ENCODE results near the gene RAE1. TPM values are rescaled to one million over a fixed set of nuclear protein-coding genes. Genes with fewer than 3 reads are reported as not detected.
A peak's percentile ranks its signal among the peaks of the same experiment; 100 is the strongest.

Gene RAE1
- total RNA-seq, 1 experiment from 2014 or later, result 183 TPM

DNA sequence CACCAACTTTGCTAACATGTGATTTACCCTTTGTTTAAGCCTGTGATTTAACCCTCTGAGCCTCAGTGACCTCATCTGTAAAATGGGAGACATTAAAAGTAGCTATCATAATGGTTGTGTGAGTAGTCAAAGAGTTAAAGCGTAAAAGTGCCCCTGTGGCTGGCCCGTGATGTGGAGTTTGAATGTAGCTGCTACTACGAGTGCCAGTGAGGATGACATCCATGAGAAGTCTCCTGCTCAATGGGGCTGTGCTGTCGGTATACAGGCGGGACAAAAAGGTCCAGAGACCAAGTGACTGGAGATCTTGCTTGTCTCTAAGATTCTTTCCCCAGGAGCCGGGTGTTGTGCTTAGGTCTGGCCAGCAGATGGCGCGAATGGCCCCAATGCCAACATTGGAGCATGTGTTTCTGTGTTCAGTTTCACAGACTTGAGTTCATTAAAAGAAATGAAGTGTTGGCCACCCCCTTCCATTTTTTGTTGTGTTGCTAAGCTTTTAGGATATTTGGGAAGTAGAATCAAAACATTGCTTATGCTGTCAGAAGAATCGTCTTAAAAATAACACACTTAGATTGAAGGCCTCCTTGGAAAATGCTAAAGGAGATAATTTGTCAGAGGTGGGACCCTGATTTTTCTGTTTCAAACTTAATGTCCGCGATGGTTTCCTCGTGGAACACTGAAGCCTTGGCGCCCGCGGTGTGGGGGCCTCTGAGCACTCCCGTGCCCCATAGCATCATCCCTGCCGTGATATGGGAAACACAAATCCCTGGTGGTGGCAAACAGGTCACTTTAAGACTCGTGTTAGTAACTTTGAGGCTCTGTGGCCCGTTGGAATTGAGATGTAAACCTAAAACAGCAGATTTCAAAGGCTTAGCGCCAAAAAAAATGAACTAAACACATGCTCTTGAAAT lies 30.8 kb downstream of the RAE1 start:
- intact Hi-C loops (cut with micrococcal nuclease), result loop anchor here (1.0 to 5.0 kb wide), 2 partner anchors 113 to 210 kb away; no protein-coding TSS in a partner anchor
- peak; percentile 78 for ATAC-seq
- TF ChIP-seq, protein P1, sequence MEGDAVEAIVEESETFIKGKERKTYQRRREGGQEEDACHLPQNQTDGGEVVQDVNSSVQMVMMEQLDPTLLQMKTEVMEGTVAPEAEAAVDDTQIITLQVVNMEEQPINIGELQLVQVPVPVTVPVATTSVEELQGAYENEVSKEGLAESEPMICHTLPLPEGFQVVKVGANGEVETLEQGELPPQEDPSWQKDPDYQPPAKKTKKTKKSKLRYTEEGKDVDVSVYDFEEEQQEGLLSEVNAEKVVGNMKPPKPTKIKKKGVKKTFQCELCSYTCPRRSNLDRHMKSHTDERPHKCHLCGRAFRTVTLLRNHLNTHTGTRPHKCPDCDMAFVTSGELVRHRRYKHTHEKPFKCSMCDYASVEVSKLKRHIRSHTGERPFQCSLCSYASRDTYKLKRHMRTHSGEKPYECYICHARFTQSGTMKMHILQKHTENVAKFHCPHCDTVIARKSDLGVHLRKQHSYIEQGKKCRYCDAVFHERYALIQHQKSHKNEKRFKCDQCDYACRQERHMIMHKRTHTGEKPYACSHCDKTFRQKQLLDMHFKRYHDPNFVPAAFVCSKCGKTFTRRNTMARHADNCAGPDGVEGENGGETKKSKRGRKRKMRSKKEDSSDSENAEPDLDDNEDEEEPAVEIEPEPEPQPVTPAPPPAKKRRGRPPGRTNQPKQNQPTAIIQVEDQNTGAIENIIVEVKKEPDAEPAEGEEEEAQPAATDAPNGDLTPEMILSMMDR (conservative IDR thresholded peaks at IDR 0.05; ENCODE audit: low read depth, low read length), result peak; percentile 99
- no peak for TF ChIP-seq EZH2phosphoT487 (IDR thresholded peaks at IDR 0.05; ENCODE audit: borderline replicate concordance, low read length)
- H3K4me3 ChIP-seq (ENCODE audit: low read length), result no peak overlapping the region
- H3F3A ChIP-seq (ENCODE audit: low read length, unreplicated experiment), result no peaks in the 10 kb centered on the region
- H3K9me2 ChIP-seq (replicated peaks; ENCODE audit: low read length), result no peaks in the 10 kb centered on the region
- DNase-seq, result peak; percentile 95
- H2AFZ ChIP-seq (ENCODE audit: low read length), result no peak overlapping the region
- no peaks in the 10 kb centered on the region for H3K9me3 ChIP-seq (ENCODE audit: low read length)
- H3K27ac ChIP-seq (ENCODE audit: low read length), result no peak overlapping the region
- H3K9ac ChIP-seq (ENCODE audit: low read length), result no peak overlapping the region
- no peaks in the 10 kb centered on the region for H3K79me2 ChIP-seq (ENCODE audit: low read length)
- no TSS peak for BruUV-seq (replicated peaks)
- peaks cover 20% of the 10 kb centered on the region for H3K36me3 ChIP-seq (ENCODE audit: low read depth, low read length)
- ChIA-PET POLR2A (ENCODE audit: unreplicated experiment) (no interaction called here), CTCF (interaction anchor here (0.6 kb wide), 1 partner anchor 16 kb away, joined by 3 read pairs; no protein-coding TSS in a partner anchor)
- no peak overlapping the region for H3K4me2 ChIP-seq (ENCODE audit: low read length)
- no peaks in the 10 kb centered on the region for H3K27me3 ChIP-seq (ENCODE audit: low read length)
- no peaks in the 10 kb centered on the region for H3K4me1 ChIP-seq (ENCODE audit: insufficient read depth, low read length)
- no peaks in the 10 kb centered on the region for H4K20me1 ChIP-seq (ENCODE audit: low read length)

- no peak overlapping the region for H3K4me2 ChIP-seq (ENCODE audit: low read length)
- no peaks in the 10 kb centered on the region for H3F3A ChIP-seq (ENCODE audit: low read length, unreplicated experiment)
- intact Hi-C loops (cut with micrococcal nuclease), result loop anchor here (5.0 kb wide), 1 partner anchor 210 kb away; no protein-coding TSS in a partner anchor
- H3K79me2 ChIP-seq (ENCODE audit: low read length), result no peaks in the 10 kb centered on the region
- H3K9me3 ChIP-seq (ENCODE audit: low read length), result no peaks in the 10 kb centered on the region
- no peaks in the 10 kb centered on the region for H3K27me3 ChIP-seq (ENCODE audit: low read length)
- DNase-seq (no peak), ATAC-seq (no peak)
- ChIA-PET CTCF (no interaction called here), POLR2A (ENCODE audit: unreplicated experiment) (no interaction called here)
- H2AFZ ChIP-seq (ENCODE audit: low read length), result no peak overlapping the region
- H3K4me1 ChIP-seq (ENCODE audit: insufficient read depth, low read length), result no peaks in the 10 kb centered on the region
- H3K4me3 ChIP-seq (ENCODE audit: low read length), result no peak overlapping the region
- no TSS peak for BruUV-seq (replicated peaks)
- no peaks in the 10 kb centered on the region for H3K9me2 ChIP-seq (replicated peaks; ENCODE audit: low read length)
- no peak overlapping the region for H3K27ac ChIP-seq (ENCODE audit: low read length)
- no peaks in the 10 kb centered on the region for H4K20me1 ChIP-seq (ENCODE audit: low read length)
- TF ChIP-seq, protein P1 (conservative IDR thresholded peaks at IDR 0.05; ENCODE audit: low read depth, low read length), result no peak
- TF ChIP-seq EZH2 (IDR thresholded peaks at IDR 0.05; ENCODE audit: low read length, unreplicated experiment), result no peak
- H3K9ac ChIP-seq (ENCODE audit: low read length), result no peak overlapping the region
- peaks cover 13% of the 10 kb centered on the region for H3K36me3 ChIP-seq (ENCODE audit: low read depth, low read length)
These were observed 31.5 kb downstream of the RAE1 start for GRCh38 chr20:57382516-57382915.

All from PC-3 (cell line).